PC-3 (cell line): ENCODE results near the gene SOCS2.

Source experiments
- EZH2 ChIP-seq: fragments of 300-600 bp; sonication (generic); IDR thresholded peaks from one replicate; pipeline ENCODE4 v1.6.1; 2017; ENCODE audit warnings: antibody characterized with exemption, mild to moderate bottlenecking, low read length; ENCODE audit not compliant: unreplicated experiment
- EZH2phosphoT487 ChIP-seq: fragments of 300-600 bp; sonication (generic); IDR thresholded peaks from 2 replicates; pipeline ENCODE4 v1.6.1; 2018; ENCODE audit warnings: mild to moderate bottlenecking, antibody characterized with exemption, low read length, borderline replicate concordance
- TF ChIP-seq, protein P1 (sequence below): fragments of 300-600 bp; sonication (generic); conservative IDR thresholded peaks from 2 replicates; pipeline ENCODE4 v1.5.1; 2017; ENCODE audit warnings: antibody characterized with exemption, low read depth, mild to moderate bottlenecking, low read length

DNA sequence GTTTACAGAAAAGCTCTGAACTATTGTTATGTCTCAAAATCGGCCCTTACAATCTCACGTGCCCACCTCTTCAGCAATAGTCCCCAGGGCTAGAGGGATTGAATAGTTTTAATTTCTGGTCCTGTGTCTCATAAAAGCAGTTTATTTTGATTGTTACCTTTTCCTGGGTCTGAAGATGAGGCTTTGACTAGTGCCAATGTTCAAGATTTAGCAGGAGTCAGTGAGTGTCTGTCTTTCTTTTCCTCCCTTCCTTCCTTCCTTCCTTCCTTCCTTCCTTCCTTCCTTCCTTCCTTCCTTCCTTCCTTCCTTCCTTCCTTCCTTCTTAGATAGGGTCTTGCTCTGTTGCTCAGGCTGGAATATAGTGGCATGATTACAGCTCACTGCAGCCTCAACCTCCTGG is 24.7 kb upstream of the SOCS2 start:
- TF ChIP-seq, protein P1, sequence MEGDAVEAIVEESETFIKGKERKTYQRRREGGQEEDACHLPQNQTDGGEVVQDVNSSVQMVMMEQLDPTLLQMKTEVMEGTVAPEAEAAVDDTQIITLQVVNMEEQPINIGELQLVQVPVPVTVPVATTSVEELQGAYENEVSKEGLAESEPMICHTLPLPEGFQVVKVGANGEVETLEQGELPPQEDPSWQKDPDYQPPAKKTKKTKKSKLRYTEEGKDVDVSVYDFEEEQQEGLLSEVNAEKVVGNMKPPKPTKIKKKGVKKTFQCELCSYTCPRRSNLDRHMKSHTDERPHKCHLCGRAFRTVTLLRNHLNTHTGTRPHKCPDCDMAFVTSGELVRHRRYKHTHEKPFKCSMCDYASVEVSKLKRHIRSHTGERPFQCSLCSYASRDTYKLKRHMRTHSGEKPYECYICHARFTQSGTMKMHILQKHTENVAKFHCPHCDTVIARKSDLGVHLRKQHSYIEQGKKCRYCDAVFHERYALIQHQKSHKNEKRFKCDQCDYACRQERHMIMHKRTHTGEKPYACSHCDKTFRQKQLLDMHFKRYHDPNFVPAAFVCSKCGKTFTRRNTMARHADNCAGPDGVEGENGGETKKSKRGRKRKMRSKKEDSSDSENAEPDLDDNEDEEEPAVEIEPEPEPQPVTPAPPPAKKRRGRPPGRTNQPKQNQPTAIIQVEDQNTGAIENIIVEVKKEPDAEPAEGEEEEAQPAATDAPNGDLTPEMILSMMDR = no peak
- no peak for TF ChIP-seq EZH2
- TF ChIP-seq EZH2phosphoT487 = no peak
